HEK293 (cell line): ENCODE measurements around the gene PPP2R3A.

Source experiments
- CTCF ChIA-PET: fragments of 350-600 bp; formaldehyde crosslinking; extraction: SDS; loops from one replicate; lab custom pipeline; 2021; ENCODE audit warnings: antibody characterized with exemption; lab: Yijun Ruan, JAX
- POLR2A ChIA-PET: fragments of 300-600 bp; formaldehyde crosslinking; extraction: SDS; loops from one replicate; lab custom pipeline; 2020; ENCODE audit warnings: antibody characterized with exemption, inconsistent platforms; lab: Yijun Ruan, JAX
- H3K27ac ChIP-seq: fragments of 200-500 bp; sonication (Bioruptor generic); 2 replicates; pipeline ENCODE4 v1.5.1; 2014; ENCODE audit warnings: low read depth, low read length, control low read depth, inconsistent platforms; ENCODE audit errors: extremely low read depth
- H3K36me3 ChIP-seq, 2 experiments: fragments of 200-500 bp in 1 of 2; sonication (Bioruptor generic) in 1 of 2; 1 replicate in 1 of 2; 2 replicates in 1 of 2; pipeline ENCODE4 v1.5.1; 2014 to 2017; ENCODE audit warnings: inconsistent platforms in 2 of 2, low read length in 2 of 2; ENCODE audit not compliant: control insufficient read depth in 2 of 2, insufficient read depth in 1 of 2
- H3K4me1 ChIP-seq: fragments of 200-500 bp; sonication (Bioruptor generic); 2 replicates; pipeline ENCODE4 v1.5.1; 2014; ENCODE audit warnings: mild to moderate bottlenecking, low read length, inconsistent platforms; ENCODE audit not compliant: control insufficient read depth, insufficient read depth
- H3K4me3 ChIP-seq: 2 replicates; pipeline ENCODE4 v1.5.1; 2011; ENCODE audit warnings: low read depth, mild to moderate bottlenecking, control low read depth, low read length, moderate library complexity
- H3K9me3 ChIP-seq: fragments of 200-500 bp; sonication (Bioruptor generic); 2 replicates; pipeline ENCODE4 v1.5.1; 2014; ENCODE audit warnings: low read depth, low read length, inconsistent platforms; ENCODE audit not compliant: control insufficient read depth, insufficient read depth
- FEZF1 ChIP-seq: fragments of 450-650 bp; formaldehyde crosslinking; IDR thresholded peaks from 2 replicates; pipeline ENCODE4 v1.5.1; 2016; ENCODE audit warnings: missing biosample characterization, missing genetic modification characterization
- GLIS1 ChIP-seq: fragments of 450-650 bp; formaldehyde crosslinking; IDR thresholded peaks from 2 replicates; pipeline ENCODE4 v1.5.1; 2016; ENCODE audit warnings: missing biosample characterization, missing genetic modification characterization
- HOXA7 ChIP-seq: sonication (generic); formaldehyde crosslinking; IDR thresholded peaks from 2 replicates; pipeline ENCODE4 v1.8.1; 2022; ENCODE audit warnings: missing genetic modification reagents, borderline replicate concordance
- HOXC10 ChIP-seq: sonication (generic); formaldehyde crosslinking; IDR thresholded peaks from 2 replicates; pipeline ENCODE4 v1.8.1; 2023; ENCODE audit warnings: mild to moderate bottlenecking, missing genetic modification reagents
- MEIS1 ChIP-seq: sonication (generic); formaldehyde crosslinking; IDR thresholded peaks from 2 replicates; pipeline ENCODE4 v1.8.1; 2022; ENCODE audit warnings: missing genetic modification reagents, mild to moderate bottlenecking, borderline replicate concordance
- SCRT1 ChIP-seq: fragments of 450-650 bp; formaldehyde crosslinking; IDR thresholded peaks from 2 replicates; pipeline ENCODE4 v1.5.1; 2016; ENCODE audit warnings: missing biosample characterization, missing genetic modification characterization, borderline replicate concordance
- YY1 ChIP-seq: fragments of 450-650 bp; formaldehyde crosslinking; IDR thresholded peaks from 2 replicates; pipeline ENCODE4 v1.5.1; 2018; ENCODE audit warnings: missing biosample characterization, missing genetic modification characterization
- ZNF114 ChIP-seq: fragments of 450-650 bp; formaldehyde crosslinking; IDR thresholded peaks from 2 replicates; pipeline ENCODE4 v1.5.0; 2017; ENCODE audit warnings: missing biosample characterization, missing genetic modification characterization
- ZNF157 ChIP-seq: fragments of 450-650 bp; formaldehyde crosslinking; IDR thresholded peaks from 2 replicates; pipeline ENCODE4 v1.5.1; 2016; ENCODE audit warnings: missing biosample characterization, missing genetic modification characterization
- ZNF175 ChIP-seq: fragments of 450-650 bp; formaldehyde crosslinking; IDR thresholded peaks from 2 replicates; pipeline ENCODE4 v1.5.1; 2016; ENCODE audit warnings: missing biosample characterization, missing genetic modification characterization
- ZNF221 ChIP-seq: fragments of 450-650 bp; formaldehyde crosslinking; IDR thresholded peaks from 2 replicates; pipeline ENCODE4 v1.5.1; 2017; ENCODE audit warnings: missing biosample characterization, missing genetic modification characterization, borderline replicate concordance
- ZNF324 ChIP-seq: fragments of 450-650 bp; formaldehyde crosslinking; IDR thresholded peaks from 2 replicates; pipeline ENCODE4 v1.5.1; 2016; ENCODE audit warnings: missing biosample characterization, missing genetic modification characterization
- ZNF394 ChIP-seq: fragments of 450-650 bp; formaldehyde crosslinking; IDR thresholded peaks from 2 replicates; pipeline ENCODE4 v1.5.1; 2016; ENCODE audit warnings: missing biosample characterization, missing genetic modification characterization, mild to moderate bottlenecking, moderate library complexity, borderline replicate concordance
- ZNF416 ChIP-seq: fragments of 450-650 bp; formaldehyde crosslinking; IDR thresholded peaks from 2 replicates; pipeline ENCODE4 v1.5.1; 2016; ENCODE audit warnings: missing biosample characterization, missing genetic modification characterization
- ZNF514 ChIP-seq: fragments of 450-650 bp; formaldehyde crosslinking; IDR thresholded peaks from 2 replicates; pipeline ENCODE4 v1.5.1; 2016; ENCODE audit warnings: missing biosample characterization, missing genetic modification characterization
- ZNF530 ChIP-seq: fragments of 450-650 bp; formaldehyde crosslinking; IDR thresholded peaks from 2 replicates; pipeline ENCODE4 v1.5.1; 2016; ENCODE audit warnings: low read depth, missing biosample characterization, missing genetic modification characterization
- ZNF555 ChIP-seq: fragments of 450-650 bp; formaldehyde crosslinking; conservative IDR thresholded peaks from 2 replicates; pipeline ENCODE4 v1.5.1; 2017; ENCODE audit warnings: missing biosample characterization, mild to moderate bottlenecking, missing genetic modification characterization, inconsistent platforms
- ZNF571 ChIP-seq: fragments of 450-650 bp; formaldehyde crosslinking; IDR thresholded peaks from 2 replicates; pipeline ENCODE4 v1.5.0; 2017; ENCODE audit warnings: missing biosample characterization, missing genetic modification characterization
- ZNF600 ChIP-seq: fragments of 450-650 bp; formaldehyde crosslinking; IDR thresholded peaks from 2 replicates; pipeline ENCODE4 v1.5.1; 2016; ENCODE audit warnings: missing biosample characterization, missing genetic modification characterization
- ZNF677 ChIP-seq: fragments of 450-650 bp; IDR thresholded peaks from 2 replicates; pipeline ENCODE4 v1.5.0; 2018; ENCODE audit warnings: missing biosample characterization, mild to moderate bottlenecking, missing genetic modification characterization, moderate library complexity
- ZNF830 ChIP-seq: fragments of 450-650 bp; IDR thresholded peaks from 2 replicates; pipeline ENCODE4 v1.5.0; 2018; ENCODE audit warnings: missing biosample characterization, missing genetic modification characterization, low read depth, mild to moderate bottlenecking, moderate library complexity
- ZXDB ChIP-seq: fragments of 450-650 bp; formaldehyde crosslinking; IDR thresholded peaks from 2 replicates; pipeline ENCODE4 v1.5.1; 2016; ENCODE audit warnings: missing biosample characterization, missing genetic modification characterization
- TF ChIP-seq, protein P1 (sequence below): fragments of 450-650 bp; formaldehyde crosslinking; IDR thresholded peaks from 2 replicates; pipeline ENCODE4 v1.5.1; 2016; ENCODE audit warnings: missing biosample characterization, missing genetic modification characterization, borderline replicate concordance
- TF ChIP-seq, protein P2 (sequence below): fragments of 450-650 bp; formaldehyde crosslinking; IDR thresholded peaks from 2 replicates; pipeline ENCODE4 v1.5.1; 2016; ENCODE audit warnings: missing biosample characterization, missing genetic modification characterization
- TF ChIP-seq, protein P3 (sequence below): fragments of 450-650 bp; formaldehyde crosslinking; IDR thresholded peaks from 2 replicates; pipeline ENCODE4 v1.5.1; 2017; ENCODE audit warnings: missing biosample characterization, missing genetic modification characterization
- TF ChIP-seq, protein P4 (sequence below): fragments of 450-650 bp; formaldehyde crosslinking; IDR thresholded peaks from 2 replicates; pipeline ENCODE4 v1.5.1; 2016; ENCODE audit warnings: missing biosample characterization, missing genetic modification characterization
- TF ChIP-seq, protein P5 (sequence below): fragments of 450-650 bp; formaldehyde crosslinking; IDR thresholded peaks from 2 replicates; pipeline ENCODE4 v1.5.1; 2017; ENCODE audit warnings: missing biosample characterization, missing genetic modification characterization
- TF ChIP-seq, protein P6 (sequence below): fragments of 450-650 bp; formaldehyde crosslinking; IDR thresholded peaks from 2 replicates; pipeline ENCODE4 v1.5.1; 2016; ENCODE audit warnings: missing biosample characterization, missing genetic modification characterization, low read depth

PPP2R3A gene

DNA sequence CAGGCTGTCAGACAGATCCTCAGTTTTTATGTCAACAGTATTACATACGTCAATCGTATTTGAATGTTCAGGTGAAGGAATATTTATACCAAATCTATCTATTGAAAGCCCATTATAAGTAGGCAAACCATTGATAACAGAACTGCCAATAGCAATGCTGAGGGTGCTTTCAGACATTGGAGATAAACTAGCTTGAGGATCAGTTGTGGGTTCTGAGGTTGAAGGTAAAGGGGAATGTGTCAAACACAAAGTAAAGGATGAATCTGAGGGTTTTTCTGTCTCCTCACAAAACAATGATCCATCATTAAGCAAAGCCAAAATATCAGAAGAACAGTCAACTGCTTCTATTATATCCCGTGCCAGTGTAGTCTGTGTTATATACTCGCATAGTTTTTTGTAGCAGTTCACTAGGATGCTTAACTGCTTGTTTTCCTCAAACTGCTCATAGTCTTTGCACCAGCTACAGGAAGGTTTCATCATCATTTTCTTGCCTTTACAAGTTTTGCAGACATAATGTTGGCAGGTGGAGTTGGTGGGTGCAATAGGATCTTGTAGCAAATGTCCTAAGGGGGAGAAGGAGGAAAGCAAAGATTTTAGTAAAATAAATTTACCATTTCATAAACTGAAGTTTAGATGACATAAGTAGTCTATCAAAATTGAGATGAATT is 186.8 kb downstream of the PPP2R3A start:
- Histone ChIP-seq H3K36me3 (peaks cover 0 to 16% of the 10 kb centered on the region in 2 experiments; a peak in 1 of 3 replicates), H3K27ac (no peak overlapping the region), H3K9me3 (no peaks in the 10 kb centered on the region), H3K4me1 (peaks cover 16% of the 10 kb centered on the region), H3K4me3 (no peak overlapping the region)
- TF ChIP-seq ZNF175 (no peak), ZNF416 (tag by site-specific recombination) (no peak), ZXDB (tag by site-specific recombination) (no peak), ZNF677 (tag by site-specific recombination) (no peak), ZNF324 (tag by site-specific recombination) (no peak), HOXA7 (CRISPR knock-in tag) (no peak), YY1 (tag by site-specific recombination) (no peak), GLIS1 (tag by site-specific recombination) (no peak), ZNF221 (tag by site-specific recombination) (no peak), ZNF157 (tag by site-specific recombination) (no peak), ZNF530 (tag by site-specific recombination) (no peak), ZNF394 (no peak)
- TF ChIP-seq, protein P1, sequence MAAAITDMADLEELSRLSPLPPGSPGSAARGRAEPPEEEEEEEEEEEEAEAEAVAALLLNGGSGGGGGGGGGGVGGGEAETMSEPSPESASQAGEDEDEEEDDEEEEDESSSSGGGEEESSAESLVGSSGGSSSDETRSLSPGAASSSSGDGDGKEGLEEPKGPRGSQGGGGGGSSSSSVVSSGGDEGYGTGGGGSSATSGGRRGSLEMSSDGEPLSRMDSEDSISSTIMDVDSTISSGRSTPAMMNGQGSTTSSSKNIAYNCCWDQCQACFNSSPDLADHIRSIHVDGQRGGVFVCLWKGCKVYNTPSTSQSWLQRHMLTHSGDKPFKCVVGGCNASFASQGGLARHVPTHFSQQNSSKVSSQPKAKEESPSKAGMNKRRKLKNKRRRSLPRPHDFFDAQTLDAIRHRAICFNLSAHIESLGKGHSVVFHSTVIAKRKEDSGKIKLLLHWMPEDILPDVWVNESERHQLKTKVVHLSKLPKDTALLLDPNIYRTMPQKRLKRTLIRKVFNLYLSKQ (tag by site-specific recombination): no peak
- TF ChIP-seq, protein P2, sequence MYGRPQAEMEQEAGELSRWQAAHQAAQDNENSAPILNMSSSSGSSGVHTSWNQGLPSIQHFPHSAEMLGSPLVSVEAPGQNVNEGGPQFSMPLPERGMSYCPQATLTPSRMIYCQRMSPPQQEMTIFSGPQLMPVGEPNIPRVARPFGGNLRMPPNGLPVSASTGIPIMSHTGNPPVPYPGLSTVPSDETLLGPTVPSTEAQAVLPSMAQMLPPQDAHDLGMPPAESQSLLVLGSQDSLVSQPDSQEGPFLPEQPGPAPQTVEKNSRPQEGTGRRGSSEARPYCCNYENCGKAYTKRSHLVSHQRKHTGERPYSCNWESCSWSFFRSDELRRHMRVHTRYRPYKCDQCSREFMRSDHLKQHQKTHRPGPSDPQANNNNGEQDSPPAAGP: no peak
- TF ChIP-seq, protein P3, sequence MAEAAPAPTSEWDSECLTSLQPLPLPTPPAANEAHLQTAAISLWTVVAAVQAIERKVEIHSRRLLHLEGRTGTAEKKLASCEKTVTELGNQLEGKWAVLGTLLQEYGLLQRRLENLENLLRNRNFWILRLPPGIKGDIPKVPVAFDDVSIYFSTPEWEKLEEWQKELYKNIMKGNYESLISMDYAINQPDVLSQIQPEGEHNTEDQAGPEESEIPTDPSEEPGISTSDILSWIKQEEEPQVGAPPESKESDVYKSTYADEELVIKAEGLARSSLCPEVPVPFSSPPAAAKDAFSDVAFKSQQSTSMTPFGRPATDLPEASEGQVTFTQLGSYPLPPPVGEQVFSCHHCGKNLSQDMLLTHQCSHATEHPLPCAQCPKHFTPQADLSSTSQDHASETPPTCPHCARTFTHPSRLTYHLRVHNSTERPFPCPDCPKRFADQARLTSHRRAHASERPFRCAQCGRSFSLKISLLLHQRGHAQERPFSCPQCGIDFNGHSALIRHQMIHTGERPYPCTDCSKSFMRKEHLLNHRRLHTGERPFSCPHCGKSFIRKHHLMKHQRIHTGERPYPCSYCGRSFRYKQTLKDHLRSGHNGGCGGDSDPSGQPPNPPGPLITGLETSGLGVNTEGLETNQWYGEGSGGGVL: no peak
- ChIA-PET CTCF (no interaction called here), POLR2A (no interaction called here)

DNA sequence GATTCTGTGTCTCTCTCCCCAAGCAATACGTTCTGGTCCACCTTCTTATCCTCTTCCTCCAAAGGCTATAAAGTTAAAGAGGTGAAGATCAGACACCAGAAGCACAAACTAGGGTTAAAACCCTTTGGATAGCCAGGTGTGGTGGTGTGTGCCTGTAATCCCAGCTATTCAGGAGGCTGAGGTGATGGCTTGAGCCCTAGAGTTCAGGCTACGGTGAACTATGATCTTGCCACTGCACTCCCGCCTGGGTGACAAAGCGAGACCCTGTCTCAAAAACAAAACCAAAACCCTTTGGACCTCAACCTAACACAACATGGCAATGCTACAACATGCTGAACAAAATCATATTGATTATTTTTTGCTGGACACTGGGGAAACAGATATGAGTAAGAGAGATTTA is 187.4 kb downstream of the PPP2R3A start:
- Histone ChIP-seq H3K36me3 (peaks cover 0 to 16% of the 10 kb centered on the region in 2 experiments; a peak in 1 of 3 replicates), H3K9me3 (no peaks in the 10 kb centered on the region), H3K27ac (no peak overlapping the region), H3K4me1 (peaks cover 16% of the 10 kb centered on the region), H3K4me3 (no peak overlapping the region)
- ChIA-PET POLR2A (no interaction called here), CTCF (no interaction called here)
- TF ChIP-seq ZNF830 (tag by site-specific recombination) (no peak), HOXC10 (CRISPR knock-in tag) (no peak), MEIS1 (CRISPR knock-in tag) (no peak), ZNF514 (tag by site-specific recombination) (no peak), ZNF571 (tag by site-specific recombination) (no peak), ZNF555 (tag by site-specific recombination) (no peak), ZNF600 (tag by site-specific recombination) (no peak), ZNF114 (tag by site-specific recombination) (no peak), ZNF175 (no peak), FEZF1 (no peak), SCRT1 (tag by site-specific recombination) (no peak)
- TF ChIP-seq, protein P4, sequence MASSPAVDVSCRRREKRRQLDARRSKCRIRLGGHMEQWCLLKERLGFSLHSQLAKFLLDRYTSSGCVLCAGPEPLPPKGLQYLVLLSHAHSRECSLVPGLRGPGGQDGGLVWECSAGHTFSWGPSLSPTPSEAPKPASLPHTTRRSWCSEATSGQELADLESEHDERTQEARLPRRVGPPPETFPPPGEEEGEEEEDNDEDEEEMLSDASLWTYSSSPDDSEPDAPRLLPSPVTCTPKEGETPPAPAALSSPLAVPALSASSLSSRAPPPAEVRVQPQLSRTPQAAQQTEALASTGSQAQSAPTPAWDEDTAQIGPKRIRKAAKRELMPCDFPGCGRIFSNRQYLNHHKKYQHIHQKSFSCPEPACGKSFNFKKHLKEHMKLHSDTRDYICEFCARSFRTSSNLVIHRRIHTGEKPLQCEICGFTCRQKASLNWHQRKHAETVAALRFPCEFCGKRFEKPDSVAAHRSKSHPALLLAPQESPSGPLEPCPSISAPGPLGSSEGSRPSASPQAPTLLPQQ (tag by site-specific recombination): no peak
- TF ChIP-seq, protein P5, sequence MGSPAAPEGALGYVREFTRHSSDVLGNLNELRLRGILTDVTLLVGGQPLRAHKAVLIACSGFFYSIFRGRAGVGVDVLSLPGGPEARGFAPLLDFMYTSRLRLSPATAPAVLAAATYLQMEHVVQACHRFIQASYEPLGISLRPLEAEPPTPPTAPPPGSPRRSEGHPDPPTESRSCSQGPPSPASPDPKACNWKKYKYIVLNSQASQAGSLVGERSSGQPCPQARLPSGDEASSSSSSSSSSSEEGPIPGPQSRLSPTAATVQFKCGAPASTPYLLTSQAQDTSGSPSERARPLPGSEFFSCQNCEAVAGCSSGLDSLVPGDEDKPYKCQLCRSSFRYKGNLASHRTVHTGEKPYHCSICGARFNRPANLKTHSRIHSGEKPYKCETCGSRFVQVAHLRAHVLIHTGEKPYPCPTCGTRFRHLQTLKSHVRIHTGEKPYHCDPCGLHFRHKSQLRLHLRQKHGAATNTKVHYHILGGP (tag by site-specific recombination): no peak
- TF ChIP-seq, protein P6, sequence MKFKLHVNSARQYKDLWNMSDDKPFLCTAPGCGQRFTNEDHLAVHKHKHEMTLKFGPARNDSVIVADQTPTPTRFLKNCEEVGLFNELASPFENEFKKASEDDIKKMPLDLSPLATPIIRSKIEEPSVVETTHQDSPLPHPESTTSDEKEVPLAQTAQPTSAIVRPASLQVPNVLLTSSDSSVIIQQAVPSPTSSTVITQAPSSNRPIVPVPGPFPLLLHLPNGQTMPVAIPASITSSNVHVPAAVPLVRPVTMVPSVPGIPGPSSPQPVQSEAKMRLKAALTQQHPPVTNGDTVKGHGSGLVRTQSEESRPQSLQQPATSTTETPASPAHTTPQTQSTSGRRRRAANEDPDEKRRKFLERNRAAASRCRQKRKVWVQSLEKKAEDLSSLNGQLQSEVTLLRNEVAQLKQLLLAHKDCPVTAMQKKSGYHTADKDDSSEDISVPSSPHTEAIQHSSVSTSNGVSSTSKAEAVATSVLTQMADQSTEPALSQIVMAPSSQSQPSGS (tag by site-specific recombination): no peak
